Mucosa of gallbladder (tissue), 1 donor: Measurements from ENCODE around the gene ZNF284. TPM values are rescaled to one million over a fixed set of nuclear protein-coding genes. Genes with fewer than 3 reads are reported as not detected.

Source experiments
- DNase-seq: peaks from one replicate; pipeline ENCODE4 v3.0.0-alpha.2; 2020; ENCODE audit warnings: low spot score
- total RNA-seq: library from RNA; stranded (reverse); gene quantifications from one replicate; pipeline ENCODE4 v1.2.1, GENCODE V29; 2021
- donor health status: DM: no; HTN: no; CAD: no.

The ZNF284 gene
- total RNA-seq: 3.7 TPM

GRCh38 chr19:44071824-44072542, at the start of gene ZNF284:
TSS of gene ZNF284 (plus strand) at chr19:44072159. CDS start at chr19:44076390, 4,231 bp downstream.
- peak; percentile 92 for DNase-seq

- DNase-seq: no peak
Measured at GRCh38 chr19:44024900-44025216, 47.1 kb upstream of the ZNF284 start.

- peak; percentile 90 for DNase-seq
Measured at GRCh38 chr19:44025217-44025936, 46.6 kb upstream of the ZNF284 start, which contains the start of gene ZNF222. TSS of gene ZNF222 (plus strand) at chr19:44025379. CDS start at chr19:44025437, 58 bp downstream.

GRCh38 chr19:44026622-44027021, 45.3 kb upstream of the ZNF284 start:
- DNase-seq: no peak

- DNase-seq: no peak
Measured at GRCh38 chr19:44032001-44032610, 39.9 kb upstream of the ZNF284 start.

GRCh38 chr19:44042147-44042546, 29.8 kb upstream of the ZNF284 start:
- no peak for DNase-seq

- peak; percentile 41 for DNase-seq
Measured at GRCh38 chr19:44050740-44051649, 21.0 kb upstream of the ZNF284 start.

- peak; percentile 97 for DNase-seq
Measured at GRCh38 chr19:44051650-44052402, 20.1 kb upstream of the ZNF284 start, which contains the start of gene ZNF223. TSS of gene ZNF223 (plus strand) at chr19:44052036. CDS start at chr19:44055177, 3,141 bp downstream.

GRCh38 chr19:44055870-44056269, 16.1 kb upstream of the ZNF284 start:
- DNase-seq: no peak

- DNase-seq: no peak
Measured at GRCh38 chr19:44059229-44059628, 12.7 kb upstream of the ZNF284 start.

- no peak for DNase-seq
Measured at GRCh38 chr19:44061038-44061437, 10.9 kb upstream of the ZNF284 start.

GRCh38 chr19:44066305-44066704, 5.7 kb upstream of the ZNF284 start:
- DNase-seq: no peak

GRCh38 chr19:44069415-44069814, 2.5 kb upstream of the ZNF284 start:
- DNase-seq: no peak

GRCh38 chr19:44072543-44073401, 813 bp downstream of the ZNF284 start:
- DNase-seq: no peak

- DNase-seq: no peak
Measured at GRCh38 chr19:44076325-44076724, 4.4 kb downstream of the ZNF284 start.

- DNase-seq: no peak
Measured at GRCh38 chr19:44092108-44092507, 20.1 kb downstream of the ZNF284 start.

GRCh38 chr19:44093931-44094765, 22.2 kb downstream of the ZNF284 start, which contains the start of gene ZNF224:
TSS of gene ZNF224 (plus strand) at chr19:44094361. CDS start at chr19:44097874, 3,513 bp downstream.
- peak; percentile 94 for DNase-seq

GRCh38 chr19:44107751-44108150, 35.8 kb downstream of the ZNF284 start:
- DNase-seq: no peak

GRCh38 chr19:44109458-44109857, 37.5 kb downstream of the ZNF284 start:
- no peak for DNase-seq
